Liver (tissue), 9 donors: ENCODE results near the gene TRAPPC5. TPM values are rescaled to one million over a fixed set of nuclear protein-coding genes. Genes with fewer than 3 reads are reported as not detected.

ENCODE experiments used
- DNase-seq: peaks from one replicate; pipeline ENCODE4 v3.0.0-alpha.2; 2017; ENCODE audit warnings: low spot score
- H3K27ac ChIP-seq, 2 donors: one replicate each; pipeline ENCODE4 v1.7.0; 2013; ENCODE audit warnings: inconsistent platforms in 2 of 2, low read length in 2 of 2, control low read depth in 1 of 2, low read depth in 1 of 2, mild to moderate bottlenecking in 1 of 2
- H3K27me3 ChIP-seq, 4 donors: one replicate each; pipeline versions ENCODE4 v1.6.1 to v1.7.0; 2013; ENCODE audit warnings: low read length in 3 of 4, inconsistent platforms in 1 of 4, mild to moderate bottlenecking in 1 of 4, moderate library complexity in 1 of 4; ENCODE audit not compliant: control insufficient read depth in 4 of 4, insufficient read depth in 4 of 4
- H3K36me3 ChIP-seq, 4 donors: one replicate each; pipeline versions ENCODE4 v1.6.1 to v1.7.0; 2013; ENCODE audit warnings: low read length in 3 of 4, mild to moderate bottlenecking in 3 of 4, low read depth in 1 of 4, moderate library complexity in 1 of 4; ENCODE audit not compliant: control insufficient read depth in 4 of 4, insufficient read depth in 3 of 4
- H3K4me1 ChIP-seq, 4 donors: one replicate each; pipeline versions ENCODE4 v1.6.1 to v1.7.0; 2013; ENCODE audit warnings: low read length in 3 of 4, mild to moderate bottlenecking in 3 of 4, moderate library complexity in 1 of 4; ENCODE audit not compliant: control insufficient read depth in 4 of 4, insufficient read depth in 4 of 4
- H3K4me3 ChIP-seq, 3 donors: one replicate each; pipeline versions ENCODE4 v1.6.1 to v1.7.0; 2013; ENCODE audit warnings: low read length in 3 of 3, control low read depth in 1 of 3, low read depth in 1 of 3, mild to moderate bottlenecking in 1 of 3
- H3K9ac ChIP-seq, 2 donors: one replicate each; pipeline ENCODE4 v1.7.0; 2013; ENCODE audit warnings: low read length in 2 of 2, mild to moderate bottlenecking in 2 of 2, moderate library complexity in 2 of 2, control low read depth in 1 of 2, low read depth in 1 of 2
- H3K9me3 ChIP-seq, 4 donors: one replicate each; pipeline versions ENCODE4 v1.6.1 to v1.7.0; 2013; ENCODE audit warnings: low read length in 3 of 4; ENCODE audit not compliant: control insufficient read depth in 4 of 4
- ATF3 ChIP-seq: IDR thresholded peaks from 2 replicates; pipeline ENCODE4 v1.6.1; 2016; ENCODE audit warnings: antibody characterized with exemption
- CTCF ChIP-seq: fragments of 150-350 bp; IDR thresholded peaks from 2 replicates; pipeline ENCODE4 v1.5.1; 2017; ENCODE audit warnings: improper control_type of control experiment, low read depth, low read length; ENCODE audit not compliant: missing input control
- FOXA1 ChIP-seq: IDR thresholded peaks from 2 replicates; pipeline ENCODE4 v1.6.1; 2016; ENCODE audit warnings: antibody characterized with exemption
- FOXA2 ChIP-seq: IDR thresholded peaks from 2 replicates; pipeline ENCODE4 v1.6.1; 2016; ENCODE audit warnings: antibody characterized with exemption
- GABPA ChIP-seq, 2 donors: IDR thresholded peaks in 1 of 2; conservative IDR thresholded peaks in 1 of 2; 2 replicates each; pipeline ENCODE4 v1.6.1; 2016; ENCODE audit warnings: antibody characterized with exemption in 2 of 2, mild to moderate bottlenecking in 1 of 2, moderate library complexity in 1 of 2
- HNF4A ChIP-seq, 2 donors: conservative IDR thresholded peaks; 2 replicates each; pipeline ENCODE4 v1.6.1; 2016; ENCODE audit warnings: antibody characterized with exemption in 2 of 2, mild to moderate bottlenecking in 2 of 2
- HNF4G ChIP-seq: IDR thresholded peaks from 2 replicates; pipeline ENCODE4 v1.6.1; 2016; ENCODE audit warnings: antibody characterized with exemption
- JUND ChIP-seq, 2 donors: IDR thresholded peaks; 2 replicates each; pipeline ENCODE4 v1.6.1; 2016; ENCODE audit warnings: antibody characterized with exemption in 2 of 2
- MAX ChIP-seq: IDR thresholded peaks from 2 replicates; pipeline ENCODE4 v1.6.1; 2016; ENCODE audit warnings: antibody characterized with exemption
- NR2F2 ChIP-seq: IDR thresholded peaks from 2 replicates; pipeline ENCODE4 v1.6.1; 2016; ENCODE audit warnings: antibody characterized with exemption
- RAD21 ChIP-seq, 2 donors: IDR thresholded peaks; 2 replicates each; pipeline ENCODE4 v1.6.1; 2016; ENCODE audit warnings: antibody characterized with exemption in 2 of 2, mild to moderate bottlenecking in 2 of 2
- REST ChIP-seq: IDR thresholded peaks from 2 replicates; pipeline ENCODE4 v1.6.1; 2016; ENCODE audit warnings: antibody characterized with exemption, mild to moderate bottlenecking
- RXRA ChIP-seq, 2 donors: IDR thresholded peaks; 2 replicates each; pipeline ENCODE4 v1.6.1; 2017 to 2018; ENCODE audit warnings: antibody characterized with exemption in 2 of 2, mild to moderate bottlenecking in 1 of 2
- SP1 ChIP-seq: IDR thresholded peaks from 2 replicates; pipeline ENCODE4 v1.6.1; 2018; ENCODE audit warnings: antibody characterized with exemption, mild to moderate bottlenecking
- TAF1 ChIP-seq: conservative IDR thresholded peaks from 2 replicates; pipeline ENCODE4 v1.6.1; 2016; ENCODE audit warnings: antibody characterized with exemption, mild to moderate bottlenecking
- YY1 ChIP-seq: IDR thresholded peaks from 2 replicates; pipeline ENCODE4 v1.6.1; 2016; ENCODE audit warnings: antibody characterized with exemption, mild to moderate bottlenecking
- ZBTB33 ChIP-seq: IDR thresholded peaks from 2 replicates; pipeline ENCODE4 v1.6.1; 2016; ENCODE audit warnings: antibody characterized with exemption
- WGBS: extraction: QIAGEN DNeasy Blood & Tissue Kit; methylation state at CpG from one replicate; pipeline ENCODE4 v1.1.7; 2013; 5-methylcytosine and 5-hydroxymethylcytosine counted together
- polyA plus RNA-seq, 2 donors: library from polyadenylated mRNA; stranded (reverse) in 1 of 2; unstranded in 1 of 2; fragments of 200-250 nt in 1 of 2; fragments of >200 nt in 1 of 2; fragmentation: Nextera tagmentation in 1 of 2; extraction: Ambion mirVana in 1 of 2; gene quantifications; one replicate each; pipeline versions ENCODE4 v1.2.1 to v1.2.3, GENCODE V29; 2013 to 2015
- total RNA-seq, 2 donors: library from RNA; depleted of rRNA; stranded (reverse); fragments of >200 nt; gene quantifications; one replicate each; pipeline ENCODE4 v1.2.3, GENCODE V29; 2014
- donor health status: healthy.
- donor health status: healthy.
- donor health status: healthy.
- donor health status: healthy.
- donor health status: healthy.

The TRAPPC5 gene
- total and polyA plus RNA-seq, 4 donors: 22.5 to 130 (median 55.2) TPM

GRCh38 chr19:7729831-7730285 is 49.2 kb downstream of the TRAPPC5 start:
- DNase-seq: no peak
- H3K36me3 ChIP-seq: no peaks in the 10 kb centered on the region
- peaks cover 0 to 9% (median 2%) of the 10 kb centered on the region in 4 donors for H3K27me3 ChIP-seq
- TF ChIP-seq SP1 (no peak), GABPA (IDR thresholded peaks at IDR 0.05 in 1 of 2, conservative IDR thresholded peaks at IDR 0.05 in 1 of 2) (no peak), TAF1 (no peak), HNF4G (no peak), ATF3 (no peak), RXRA (IDR thresholded peaks at IDR 0.05) (no peak), RAD21 (IDR thresholded peaks at IDR 0.05) (no peak), MAX (no peak), YY1 (no peak), CTCF (no peak), JUND (IDR thresholded peaks at IDR 0.05) (no peak), ZBTB33 (no peak), FOXA1 (no peak), REST (no peak), NR2F2 (no peak), FOXA2 (no peak), HNF4A (conservative IDR thresholded peaks at IDR 0.05) (no peak)
- H3K27ac ChIP-seq: no peak overlapping the region
- 6% methylated on average over 34 of the region's 34 CpGs for WGBS
- no peaks in the 10 kb centered on the region for H3K9me3 ChIP-seq
- H3K4me3 ChIP-seq: peak overlapping the region in 1 of 3 donors; percentile 11
- no peak overlapping the region for H3K9ac ChIP-seq
- peaks cover 0 to 2% (median 0%) of the 10 kb centered on the region in 4 donors for H3K4me1 ChIP-seq
